Fibroblast of lung (primary cell): ENCODE measurements around the gene C3orf20.

ENCODE experiments used
- CTCF ChIP-seq, 2 donors: IDR thresholded peaks in 1 of 2; conservative IDR thresholded peaks in 1 of 2; 1 replicate in 1 of 2; 2 replicates in 1 of 2; pipeline ENCODE4 v1.5.1; 2011 to 2012; ENCODE audit warnings: low read length in 2 of 2, control low read depth in 1 of 2, inconsistent platforms in 1 of 2, low read depth in 1 of 2, mild to moderate bottlenecking in 1 of 2
- EZH2 ChIP-seq: IDR thresholded peaks from 2 replicates; pipeline ENCODE4 v1.5.1; 2012; ENCODE audit warnings: low read length, control low read depth, mild to moderate bottlenecking; ENCODE audit errors: missing control alignments

GRCh38 chr3:14775011-14775410 is 100.1 kb downstream of the C3orf20 start:
- TF ChIP-seq EZH2 (no peak), CTCF (conservative IDR thresholded peaks at IDR 0.05 in 1 of 2, IDR thresholded peaks at IDR 0.05 in 1 of 2; ENCODE audit: low read depth in 1 of 2, low read length in 2 of 2) (no peak)
